IMR-90 (cell line): ENCODE data around the gene MDFI. TPM values are rescaled to one million over a fixed set of nuclear protein-coding genes. Genes with fewer than 3 reads are reported as not detected.

Experiments used
- ATAC-seq: fragments of 200-7000 bp; cut with Tn5 transposase; 2 replicates; pipeline ENCODE4 v1.9.1; 2020; ENCODE audit warnings: low read depth, mild to moderate bottlenecking, moderate library complexity
- BruUV-seq: library from RNA; stranded (reverse); fragments of 400-500 nt; replicated peaks from 2 replicates; lab custom pipeline; 2021; lab: Mats Ljungman, UMichigan
- CTCF ChIA-PET: fragments of 300-600 bp; formaldehyde crosslinking; extraction: SDS; loops from one replicate; lab custom pipeline; 2021; ENCODE audit warnings: antibody characterized with exemption; lab: Yijun Ruan, JAX
- POLR2A ChIA-PET: fragments of 300-600 bp; sonication (Branson Sonifier 250); formaldehyde crosslinking; loops from one replicate; lab custom pipeline; 2022; ENCODE audit warnings: antibody characterized with exemption; ENCODE audit not compliant: unreplicated experiment; lab: Charles Lee
- DNase-seq: peaks from one replicate; pipeline ENCODE4 v3.0.0; 2013
- H2AFZ ChIP-seq: replicated peaks from 2 replicates; pipeline ENCODE3; 2013; ENCODE audit warnings: low read length, mild to moderate bottlenecking; ENCODE audit not compliant: poor library complexity
- H2AK5ac ChIP-seq: 2 replicates; pipeline ENCODE4 v1.6.1; 2013; ENCODE audit warnings: low read depth, low read length, inconsistent platforms
- H2AK9ac ChIP-seq: replicated peaks from 2 replicates; pipeline ENCODE3; 2013; ENCODE audit warnings: mild to moderate bottlenecking, low read depth, low read length, moderate library complexity; ENCODE audit not compliant: poor library complexity
- H2BK120ac ChIP-seq: 2 replicates; pipeline ENCODE4 v1.6.1; 2013; ENCODE audit warnings: low read depth, low read length, inconsistent platforms
- H2BK15ac ChIP-seq: 3 replicates; pipeline ENCODE4 v1.6.1; 2013; ENCODE audit warnings: low read depth, low read length, inconsistent platforms
- H2BK20ac ChIP-seq: 2 replicates; pipeline ENCODE4 v1.6.1; 2013; ENCODE audit warnings: low read depth, mild to moderate bottlenecking, inconsistent platforms, low read length, moderate library complexity
- H2BK5ac ChIP-seq: 2 replicates; pipeline ENCODE4 v1.6.1; 2013; ENCODE audit warnings: mild to moderate bottlenecking, low read depth, low read length, inconsistent platforms; ENCODE audit not compliant: poor library complexity, severe bottlenecking
- H3K14ac ChIP-seq: replicated peaks from 2 replicates; pipeline ENCODE4 v1.6.1; 2013; ENCODE audit warnings: low read depth, low read length, inconsistent platforms
- H3K18ac ChIP-seq: 2 replicates; pipeline ENCODE4 v1.6.1; 2013; ENCODE audit warnings: low read depth, low read length, control low read depth
- H3K23ac ChIP-seq: 2 replicates; pipeline ENCODE4 v1.6.1; 2013; ENCODE audit warnings: low read depth, low read length, inconsistent platforms
- H3K27ac ChIP-seq: 2 replicates; pipeline ENCODE4 v1.5.1; 2013; ENCODE audit warnings: mild to moderate bottlenecking, control low read depth, low read length; ENCODE audit not compliant: insufficient read depth
- H3K27me3 ChIP-seq: 2 replicates; pipeline ENCODE4 v1.6.1; 2013; ENCODE audit warnings: low read length; ENCODE audit not compliant: control insufficient read depth, insufficient read depth
- H3K36me3 ChIP-seq: 2 replicates; pipeline ENCODE4 v1.6.1; 2013; ENCODE audit warnings: low read length, mixed read lengths; ENCODE audit not compliant: control insufficient read depth, insufficient read depth
- H3K4ac ChIP-seq: 2 replicates; pipeline ENCODE4 v1.6.1; 2013; ENCODE audit warnings: low read depth, low read length, inconsistent platforms
- H3K4me1 ChIP-seq: 2 replicates; pipeline ENCODE4 v1.6.1; 2013; ENCODE audit warnings: low read length, mixed read lengths; ENCODE audit not compliant: control insufficient read depth, insufficient read depth
- H3K4me2 ChIP-seq: 2 replicates; pipeline ENCODE4 v1.6.1; 2013; ENCODE audit warnings: low read depth, mild to moderate bottlenecking, control low read depth, low read length, moderate library complexity
- H3K4me3 ChIP-seq: 2 replicates; pipeline ENCODE4 v1.5.1; 2013; ENCODE audit warnings: low read depth, mild to moderate bottlenecking, control low read depth, low read length, moderate library complexity; ENCODE audit not compliant: insufficient read depth
- H3K56ac ChIP-seq: 2 replicates; pipeline ENCODE4 v1.6.1; 2013; ENCODE audit warnings: low read length, inconsistent platforms; ENCODE audit not compliant: insufficient read depth; ENCODE audit errors: extremely low read depth
- H3K79me1 ChIP-seq, 2 experiments: 2 replicates each; pipeline ENCODE4 v1.6.1; 2013; ENCODE audit warnings: low read length in 2 of 2, inconsistent platforms in 1 of 2, low read depth in 1 of 2
- H3K9ac ChIP-seq: 2 replicates; pipeline ENCODE4 v1.6.1; 2013; ENCODE audit warnings: low read depth, low read length, control low read depth
- H3K9me1 ChIP-seq: 2 replicates; pipeline ENCODE4 v1.6.1; 2013; ENCODE audit warnings: low read length, inconsistent platforms; ENCODE audit not compliant: insufficient read depth
- H3K9me3 ChIP-seq: 2 replicates; pipeline ENCODE4 v1.6.1; 2013; ENCODE audit warnings: low read length; ENCODE audit not compliant: control insufficient read depth, insufficient read depth
- H4K20me1 ChIP-seq: 2 replicates; pipeline ENCODE4 v1.6.1; 2013; ENCODE audit warnings: low read length, inconsistent platforms; ENCODE audit not compliant: insufficient read depth
- H4K5ac ChIP-seq: 2 replicates; pipeline ENCODE4 v1.6.1; 2013; ENCODE audit warnings: mild to moderate bottlenecking, low read depth, low read length, control low read depth
- H4K8ac ChIP-seq, 2 experiments: 2 replicates each; pipeline ENCODE4 v1.6.1; 2013; ENCODE audit warnings: low read depth in 2 of 2, low read length in 2 of 2, control low read depth in 1 of 2, inconsistent platforms in 1 of 2
- H4K91ac ChIP-seq: 2 replicates; pipeline ENCODE4 v1.6.1; 2013; ENCODE audit warnings: low read depth, low read length, inconsistent platforms; ENCODE audit not compliant: insufficient read depth
- BHLHE40 ChIP-seq: fragments of 150-350 bp; IDR thresholded peaks from 2 replicates; pipeline ENCODE4 v1.6.1; 2016; ENCODE audit warnings: mild to moderate bottlenecking, low read depth, low read length
- CEBPB ChIP-seq: IDR thresholded peaks from 2 replicates; pipeline ENCODE4 v1.6.1; 2012; ENCODE audit warnings: low read depth, low read length, improper control_type of control experiment
- CHD1 ChIP-seq: IDR thresholded peaks from 2 replicates; pipeline ENCODE4 v1.6.1; 2012; ENCODE audit warnings: low read depth, low read length, improper control_type of control experiment
- MAFK ChIP-seq: IDR thresholded peaks from 2 replicates; pipeline ENCODE4 v1.6.1; 2012; ENCODE audit warnings: low read depth, low read length, improper control_type of control experiment
- MAZ ChIP-seq: IDR thresholded peaks from 2 replicates; pipeline ENCODE4 v1.6.1; 2012; ENCODE audit warnings: low read depth, mild to moderate bottlenecking, low read length, improper control_type of control experiment, moderate library complexity, borderline replicate concordance
- MXI1 ChIP-seq: IDR thresholded peaks from 2 replicates; pipeline ENCODE4 v1.6.1; 2012; ENCODE audit warnings: low read depth, mild to moderate bottlenecking, low read length, moderate library complexity, borderline replicate concordance
- NFE2L2 ChIP-seq: fragments of 150-350 bp; IDR thresholded peaks from 2 replicates; pipeline ENCODE4 v1.6.1; 2016; ENCODE audit warnings: low read depth, mild to moderate bottlenecking, low read length
- POLR2A ChIP-seq: IDR thresholded peaks from 2 replicates; pipeline ENCODE4 v1.6.1; 2012; ENCODE audit warnings: mild to moderate bottlenecking, low read depth, low read length
- RAD21 ChIP-seq: IDR thresholded peaks from 2 replicates; pipeline ENCODE4 v1.6.1; 2012; ENCODE audit warnings: low read length, improper control_type of control experiment
- RCOR1 ChIP-seq: IDR thresholded peaks from 2 replicates; pipeline ENCODE4 v1.6.1; 2012; ENCODE audit warnings: mild to moderate bottlenecking, low read length, improper control_type of control experiment; ENCODE audit not compliant: insufficient replicate concordance
- RFX5 ChIP-seq: IDR thresholded peaks from 2 replicates; pipeline ENCODE4 v1.8.0; 2012; ENCODE audit warnings: low read depth, mild to moderate bottlenecking, low read length, moderate library complexity
- SMC3 ChIP-seq: fragments of 150-350 bp; IDR thresholded peaks from 2 replicates; pipeline ENCODE4 v1.6.1; 2016; ENCODE audit warnings: low read depth, mild to moderate bottlenecking, antibody characterized with exemption, low read length, moderate library complexity
- WGBS, 2 experiments: methylation state at CpG; one replicate each; pipeline versions ENCODE4 v1.1.5 to v1.1.7; 2013; ENCODE audit warnings: missing lambda C conversion rate in 2 of 2; ENCODE audit not compliant: insufficient read length in 1 of 2; ENCODE audit errors: extremely low coverage in 2 of 2; 5-methylcytosine and 5-hydroxymethylcytosine counted together
- dilution Hi-C: fragments of 300-500 bp; cut with HindIII; formaldehyde crosslinking; loops from one replicate; pipeline ENCODE4 v1.14.3; 2018; ENCODE audit warnings: low sequenced_read_pairs; ENCODE audit not compliant: unreplicated experiment
- in situ Hi-C: fragments of 300-500 bp; cut with MboI; formaldehyde crosslinking; loops from 3 replicates; pipeline ENCODE4 v1.14.3; 2019; ENCODE audit warnings: low sequenced_read_pairs, inconsistent platforms, mixed read lengths
- intact Hi-C: fragments of 100-400 bp; cut with micrococcal nuclease; formaldehyde crosslinking; loops from 2 replicates; pipeline ENCODE4 v1.10.0; 2022
- polyA plus RNA-seq, 3 experiments: library from polyadenylated mRNA; depleted of rRNA; stranded (reverse); fragments of >200 nt; gene quantifications; 2 replicates each; pipeline ENCODE4 v1.2.3, GENCODE V29; 2012; ENCODE audit warnings: low replicate concordance in 1 of 3
- total RNA-seq: library from RNA; depleted of rRNA; stranded (reverse); fragments of >200 nt; gene quantifications from 2 replicates; pipeline ENCODE4 v1.2.3, GENCODE V29; 2012
- TF ChIP-seq, protein P1 (sequence below): fragments of 150-350 bp; IDR thresholded peaks from 2 replicates; pipeline ENCODE4 v1.6.1; 2017; ENCODE audit warnings: mild to moderate bottlenecking, antibody characterized with exemption, low read length, low read depth
- TF ChIP-seq, protein P2 (sequence below): conservative IDR thresholded peaks from 2 replicates; pipeline ENCODE4 v1.5.1; 2012; ENCODE audit warnings: mild to moderate bottlenecking, low read depth, low read length, improper control_type of control experiment

Gene MDFI
- total and polyA plus RNA-seq, 2 of the 4 experiments (the other 2 are of a cell fraction) = 0.18 to 0.29 TPM

DNA sequence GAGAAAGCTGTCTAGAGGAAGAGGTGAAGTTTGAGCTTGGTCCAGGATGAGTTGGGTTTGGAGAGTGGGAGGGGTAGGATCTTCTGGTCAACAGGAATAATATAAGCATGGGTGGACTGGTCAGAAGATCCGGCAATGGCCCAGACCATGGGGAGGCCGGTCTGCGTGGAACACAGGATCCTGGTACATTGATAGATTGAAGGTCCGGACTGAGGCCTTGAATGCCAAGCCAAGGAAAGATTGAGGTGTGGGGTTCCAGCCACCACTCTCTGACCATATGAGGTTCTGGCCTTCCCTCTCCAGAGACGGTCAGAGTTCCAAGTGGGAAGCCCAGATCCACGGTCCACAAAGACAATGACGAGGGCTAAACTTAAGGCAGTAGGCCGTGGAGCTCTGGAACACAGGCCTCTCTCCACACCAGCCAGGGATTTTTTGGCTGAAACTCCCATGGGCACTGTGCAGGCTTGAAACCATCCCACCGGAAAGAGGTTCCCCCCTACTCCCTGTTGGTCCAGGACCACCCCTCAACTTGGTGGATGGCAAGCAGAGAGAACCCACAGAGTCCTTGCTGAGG is 3.2 kb downstream of the MDFI start:
- ATAC-seq (no peak), DNase-seq (no peak)
- Histone ChIP-seq H2AFZ (no peak overlapping the region), H3K23ac (no peak overlapping the region), H3K4me3 (no peak overlapping the region), H2BK5ac (no peak overlapping the region), H3K9me3 (no peaks in the 10 kb centered on the region; the same call in 1 of the 2 replicates), H3K18ac (no peak overlapping the region), H3K56ac (no peak overlapping the region), H2AK5ac (no peak overlapping the region), H2AK9ac (no peak overlapping the region), H4K20me1 (no peaks in the 10 kb centered on the region; the same call in 1 of the 2 replicates), H2BK20ac (no peak overlapping the region), H3K9me1 (no peaks in the 10 kb centered on the region), H3K4me1 (no peaks in the 10 kb centered on the region), H3K4ac (no peak overlapping the region), H3K79me1 (no peaks in the 10 kb centered on the region), H3K27me3 (peaks cover 96% of the 10 kb centered on the region), H2BK120ac (no peak overlapping the region), H3K36me3 (no peaks in the 10 kb centered on the region), H3K4me2 (no peak overlapping the region), H4K5ac (no peak overlapping the region), H4K8ac (no peak overlapping the region), H3K27ac (no peak overlapping the region), H3K14ac (no peak overlapping the region), H3K9ac (no peak overlapping the region), H4K91ac (no peak overlapping the region), H2BK15ac (no peak overlapping the region)
- CTCF ChIA-PET = no interaction called here
- dilution Hi-C loops (no loop called here), intact Hi-C loops (no loop called here), in situ Hi-C loops (no loop called here)
- no CpG with 5 or more reads among the region's 9 CpGs for WGBS, 2 experiments
- POLR2A ChIA-PET = no interaction called here
- BruUV-seq = no TSS peak
- no peak for TF ChIP-seq CHD1
- no peak for TF ChIP-seq NFE2L2
- TF ChIP-seq RAD21 = no peak
- TF ChIP-seq BHLHE40 = no peak
- TF ChIP-seq RFX5 = no peak
- no peak for TF ChIP-seq RCOR1
- TF ChIP-seq, protein P1, sequence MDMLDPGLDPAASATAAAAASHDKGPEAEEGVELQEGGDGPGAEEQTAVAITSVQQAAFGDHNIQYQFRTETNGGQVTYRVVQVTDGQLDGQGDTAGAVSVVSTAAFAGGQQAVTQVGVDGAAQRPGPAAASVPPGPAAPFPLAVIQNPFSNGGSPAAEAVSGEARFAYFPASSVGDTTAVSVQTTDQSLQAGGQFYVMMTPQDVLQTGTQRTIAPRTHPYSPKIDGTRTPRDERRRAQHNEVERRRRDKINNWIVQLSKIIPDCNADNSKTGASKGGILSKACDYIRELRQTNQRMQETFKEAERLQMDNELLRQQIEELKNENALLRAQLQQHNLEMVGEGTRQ = no peak
- TF ChIP-seq MAZ = no peak
- no peak for TF ChIP-seq SMC3
- TF ChIP-seq CEBPB = no peak
- TF ChIP-seq, protein P2, sequence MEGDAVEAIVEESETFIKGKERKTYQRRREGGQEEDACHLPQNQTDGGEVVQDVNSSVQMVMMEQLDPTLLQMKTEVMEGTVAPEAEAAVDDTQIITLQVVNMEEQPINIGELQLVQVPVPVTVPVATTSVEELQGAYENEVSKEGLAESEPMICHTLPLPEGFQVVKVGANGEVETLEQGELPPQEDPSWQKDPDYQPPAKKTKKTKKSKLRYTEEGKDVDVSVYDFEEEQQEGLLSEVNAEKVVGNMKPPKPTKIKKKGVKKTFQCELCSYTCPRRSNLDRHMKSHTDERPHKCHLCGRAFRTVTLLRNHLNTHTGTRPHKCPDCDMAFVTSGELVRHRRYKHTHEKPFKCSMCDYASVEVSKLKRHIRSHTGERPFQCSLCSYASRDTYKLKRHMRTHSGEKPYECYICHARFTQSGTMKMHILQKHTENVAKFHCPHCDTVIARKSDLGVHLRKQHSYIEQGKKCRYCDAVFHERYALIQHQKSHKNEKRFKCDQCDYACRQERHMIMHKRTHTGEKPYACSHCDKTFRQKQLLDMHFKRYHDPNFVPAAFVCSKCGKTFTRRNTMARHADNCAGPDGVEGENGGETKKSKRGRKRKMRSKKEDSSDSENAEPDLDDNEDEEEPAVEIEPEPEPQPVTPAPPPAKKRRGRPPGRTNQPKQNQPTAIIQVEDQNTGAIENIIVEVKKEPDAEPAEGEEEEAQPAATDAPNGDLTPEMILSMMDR = no peak
- no peak for TF ChIP-seq MAFK
- no peak for TF ChIP-seq MXI1
- no peak for TF ChIP-seq POLR2A
